ENCODE data around the gene S100A2.
"Not testable (repeated sequence)": the region's sequence is repeated elsewhere in the genome, so short reads cannot be mapped to it uniquely, and the experiment has no call there.

Gene S100A2

GRCh38 chr1:153527683-153528040 is 38.0 kb downstream of the S100A2 start:
- Mint-ChIP-seq H3K27me3 (ENCODE audit: low read depth) (no peaks in the 10 kb centered on the region), H3K9me3 (no peaks in the 10 kb centered on the region), H3K27ac (no peak overlapping the region), H3K4me3 (no peak overlapping the region), H3K36me3 (ENCODE audit: low read depth) (no peaks in the 10 kb centered on the region), H3K4me1 (ENCODE audit: low read depth) (peaks cover 21% of the 10 kb centered on the region)
- DNase-seq (ENCODE audit: low spot score): no peak

DNA sequence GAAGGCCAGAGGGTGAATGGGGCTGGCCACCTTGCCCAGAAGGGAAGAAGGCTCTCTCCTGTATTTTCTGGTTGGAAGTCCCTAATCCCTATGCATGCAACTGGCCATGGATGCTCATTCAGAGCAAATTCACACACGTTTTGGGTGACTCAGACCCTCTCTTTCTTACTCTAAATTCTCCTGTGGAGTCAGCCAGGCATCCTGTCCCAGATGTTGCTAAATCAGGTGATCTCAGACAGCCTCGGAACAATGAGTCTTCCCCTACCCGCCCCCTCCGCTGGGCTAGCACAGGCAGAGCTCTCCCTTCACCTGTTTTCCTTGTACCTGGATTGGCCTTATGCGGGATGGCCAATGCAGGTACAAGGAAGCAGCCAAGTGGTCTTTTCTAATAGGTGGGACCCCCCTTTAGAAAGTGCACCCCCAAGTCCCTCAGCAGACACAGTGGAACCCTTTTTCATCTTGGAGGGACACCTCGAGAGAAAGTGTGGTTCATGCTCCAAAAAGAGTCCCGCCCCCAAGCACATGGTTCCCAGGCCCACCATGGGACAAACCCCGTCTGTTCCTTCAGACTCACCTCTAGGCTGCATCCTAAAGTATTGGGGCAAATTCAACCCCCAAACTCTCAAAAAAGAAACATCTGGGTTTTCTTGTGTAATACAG is 38.5 kb downstream of the S100A2 start:
- no peaks in the 10 kb centered on the region for H3K36me3 Mint-ChIP-seq (ENCODE audit: low read depth)
- no peaks in the 10 kb centered on the region for H3K27me3 Mint-ChIP-seq (ENCODE audit: low read depth)
- no peaks in the 10 kb centered on the region for H3K9me3 Mint-ChIP-seq
- no peak for DNase-seq (ENCODE audit: low spot score)
- H3K27ac Mint-ChIP-seq: no peak overlapping the region
- peaks cover 21% of the 10 kb centered on the region for H3K4me1 Mint-ChIP-seq (ENCODE audit: low read depth)
- H3K4me3 Mint-ChIP-seq: no peak overlapping the region

DNA sequence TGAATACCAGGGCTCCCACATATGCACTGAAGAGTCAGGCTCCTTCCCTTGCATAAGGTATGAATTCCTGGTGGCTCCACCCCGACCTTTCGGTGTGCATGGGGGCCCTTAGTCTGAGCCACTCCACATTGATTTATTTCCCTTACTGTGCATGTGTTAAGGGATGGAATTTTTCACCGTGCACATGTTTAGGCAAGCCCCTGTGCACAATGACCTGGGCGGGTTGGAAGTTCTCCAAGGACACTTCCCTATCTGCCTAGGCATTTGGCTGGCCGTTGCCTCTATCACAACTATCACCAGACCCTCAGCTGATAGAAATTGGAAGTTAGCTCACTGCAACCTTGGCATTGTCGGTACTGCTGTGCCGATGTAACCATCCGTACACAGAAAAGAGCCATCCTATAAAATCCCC is 39.5 kb downstream of the S100A2 start:
- H3K4me3 Mint-ChIP-seq: no peak overlapping the region
- H3K9me3 Mint-ChIP-seq: no peaks in the 10 kb centered on the region
- no peak for DNase-seq (ENCODE audit: low spot score)
- H3K27ac Mint-ChIP-seq: no peak overlapping the region
- no peaks in the 10 kb centered on the region for H3K27me3 Mint-ChIP-seq (ENCODE audit: low read depth)
- peaks cover 12% of the 10 kb centered on the region for H3K4me1 Mint-ChIP-seq (ENCODE audit: low read depth)
- no peaks in the 10 kb centered on the region for H3K36me3 Mint-ChIP-seq (ENCODE audit: low read depth)

- peaks cover 8% of the 10 kb centered on the region for H3K4me1 Mint-ChIP-seq (ENCODE audit: low read depth)
- H3K4me3 Mint-ChIP-seq: no peak overlapping the region
- no peaks in the 10 kb centered on the region for H3K36me3 Mint-ChIP-seq (ENCODE audit: low read depth)
- H3K27me3 Mint-ChIP-seq (ENCODE audit: low read depth): no peaks in the 10 kb centered on the region
- H3K27ac Mint-ChIP-seq: no peak overlapping the region
- DNase-seq (ENCODE audit: low spot score): no peak
- H3K9me3 Mint-ChIP-seq: no peaks in the 10 kb centered on the region
These were observed 40.4 kb downstream of the S100A2 start for GRCh38 chr1:153525088-153525728.

GRCh38 chr1:153522353-153523048 is 43.1 kb downstream of the S100A2 start:
- H3K4me1 Mint-ChIP-seq (ENCODE audit: low read depth): peaks cover 13% of the 10 kb centered on the region
- not testable (repeated sequence) for H3K9me3 Mint-ChIP-seq; H3K36me3 Mint-ChIP-seq (ENCODE audit: low read depth); H3K27ac Mint-ChIP-seq; H3K4me3 Mint-ChIP-seq; H3K27me3 Mint-ChIP-seq (ENCODE audit: low read depth); DNase-seq (ENCODE audit: low spot score)

DNA sequence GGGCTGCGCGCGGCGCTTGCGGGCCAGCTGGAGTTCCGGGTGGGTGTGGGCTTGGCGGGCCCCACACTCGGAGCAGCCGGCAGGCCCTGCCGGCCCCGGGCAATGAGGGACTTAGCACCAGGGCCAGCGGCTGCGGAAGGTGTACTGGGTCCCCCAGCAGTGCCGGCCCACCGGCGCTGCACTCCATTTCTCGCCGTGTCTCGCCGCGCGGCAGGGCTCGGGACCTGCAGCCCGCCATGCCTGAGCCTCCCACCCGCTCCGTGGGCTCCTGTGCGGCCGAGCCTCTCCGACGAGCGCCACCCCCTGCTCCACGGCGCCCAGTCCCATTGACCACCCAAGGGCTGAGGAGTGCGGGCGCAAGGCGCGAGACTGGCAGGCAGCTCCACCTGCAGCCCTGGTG is 43.8 kb downstream of the S100A2 start:
- not testable (repeated sequence) for H3K27ac Mint-ChIP-seq; H3K9me3 Mint-ChIP-seq; H3K36me3 Mint-ChIP-seq (ENCODE audit: low read depth); DNase-seq (ENCODE audit: low spot score); H3K4me3 Mint-ChIP-seq; H3K27me3 Mint-ChIP-seq (ENCODE audit: low read depth)
- peaks cover 13% of the 10 kb centered on the region for H3K4me1 Mint-ChIP-seq (ENCODE audit: low read depth)

- Mint-ChIP-seq H3K9me3 (no peaks in the 10 kb centered on the region), H3K4me3 (no peak overlapping the region), H3K27ac (no peak overlapping the region), H3K4me1 (ENCODE audit: low read depth) (peaks cover 17% of the 10 kb centered on the region), H3K36me3 (ENCODE audit: low read depth) (no peaks in the 10 kb centered on the region), H3K27me3 (ENCODE audit: low read depth) (no peaks in the 10 kb centered on the region)
- DNase-seq (ENCODE audit: low spot score): no peak
These were observed 44.7 kb downstream of the S100A2 start for GRCh38 chr1:153520818-153521476.

DNA sequence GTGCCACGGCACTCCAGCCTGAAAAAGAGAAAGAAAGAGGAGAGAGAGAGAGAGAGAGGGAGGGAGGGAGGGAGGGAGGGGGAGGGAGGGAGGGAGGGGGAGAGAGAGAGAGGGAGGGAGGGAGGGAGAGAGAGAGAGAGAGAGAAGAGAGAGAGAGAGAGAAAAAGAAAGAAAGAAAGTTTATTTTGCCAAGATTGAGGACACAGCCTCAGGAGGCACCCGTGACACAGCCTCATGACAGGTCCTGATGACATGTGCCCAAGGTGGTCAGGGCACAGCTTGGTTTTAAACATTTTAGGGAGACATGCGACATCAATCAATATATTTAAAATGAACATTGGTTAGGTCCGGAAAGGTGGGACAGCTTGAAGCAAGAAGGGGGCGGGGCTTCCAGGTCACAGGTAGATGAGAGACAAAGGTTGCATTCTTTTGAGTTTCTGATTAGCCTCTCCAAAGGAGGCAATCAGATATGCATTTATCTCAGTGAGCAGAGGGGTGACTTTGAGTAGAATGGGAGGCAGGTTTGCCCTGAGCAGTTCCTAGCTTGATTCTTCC is 45.4 kb downstream of the S100A2 start:
- H3K27ac Mint-ChIP-seq; DNase-seq (ENCODE audit: low spot score); H3K27me3 Mint-ChIP-seq (ENCODE audit: low read depth); H3K4me3 Mint-ChIP-seq; H3K36me3 Mint-ChIP-seq (ENCODE audit: low read depth); H3K9me3 Mint-ChIP-seq: not testable (repeated sequence)
- H3K4me1 Mint-ChIP-seq (ENCODE audit: low read depth): peaks cover 21% of the 10 kb centered on the region

DNA sequence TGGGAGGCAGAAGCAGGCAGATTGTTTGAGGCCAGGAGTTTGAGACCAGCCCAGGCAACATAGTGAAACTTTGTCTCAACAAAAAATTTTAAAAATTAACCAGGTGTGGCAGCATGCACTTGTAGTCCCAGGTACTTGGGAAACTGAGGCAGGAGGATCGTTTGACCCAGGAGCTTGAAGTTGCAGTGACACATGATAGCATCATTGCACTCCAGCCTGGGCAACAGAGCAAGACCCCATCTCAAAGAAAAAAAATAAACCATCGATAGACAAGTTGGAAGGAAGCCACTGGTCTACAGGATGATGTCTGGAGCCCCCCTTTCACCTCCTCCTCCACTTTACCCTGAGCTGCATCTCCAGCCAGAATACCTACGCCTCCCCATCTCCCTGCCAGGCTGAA is 46.4 kb downstream of the S100A2 start:
- Mint-ChIP-seq H3K4me3 (no peak overlapping the region), H3K27ac (no peak overlapping the region), H3K9me3 (no peaks in the 10 kb centered on the region), H3K4me1 (ENCODE audit: low read depth) (peaks cover 21% of the 10 kb centered on the region), H3K36me3 (ENCODE audit: low read depth) (no peaks in the 10 kb centered on the region), H3K27me3 (ENCODE audit: low read depth) (no peaks in the 10 kb centered on the region)
- DNase-seq (ENCODE audit: low spot score): no peak

GRCh38 chr1:153515504-153516394 is 49.9 kb downstream of the S100A2 start:
- no peaks in the 10 kb centered on the region for H3K27me3 Mint-ChIP-seq (ENCODE audit: low read depth)
- no peak overlapping the region for H3K4me3 Mint-ChIP-seq
- no peaks in the 10 kb centered on the region for H3K9me3 Mint-ChIP-seq
- DNase-seq (ENCODE audit: low spot score): no peak
- H3K27ac Mint-ChIP-seq: peak overlapping the region; percentile 47
- no peaks in the 10 kb centered on the region for H3K36me3 Mint-ChIP-seq (ENCODE audit: low read depth)
- H3K4me1 Mint-ChIP-seq (ENCODE audit: low read depth): peaks cover 27% of the 10 kb centered on the region

DNA sequence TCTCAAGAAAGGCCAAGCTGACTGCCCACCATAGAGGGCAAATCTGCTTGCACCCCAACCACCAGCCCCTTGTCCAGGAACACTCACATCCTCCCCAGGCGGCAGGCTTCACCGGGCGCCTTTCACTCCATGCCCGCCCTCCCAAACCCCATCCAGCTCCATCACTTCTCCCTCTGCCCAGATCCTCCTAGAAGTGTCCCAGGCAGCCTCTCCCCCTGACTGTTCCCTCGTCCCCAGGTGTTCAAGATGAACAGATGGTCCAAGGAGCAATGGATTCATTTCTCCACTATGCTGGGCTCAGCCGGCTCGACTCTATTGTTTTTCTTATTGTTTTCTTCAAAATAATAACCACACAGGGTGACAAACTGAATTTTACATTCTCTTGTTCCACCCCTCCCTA is 52.0 kb downstream of the S100A2 start:
- Mint-ChIP-seq H3K9me3 (no peaks in the 10 kb centered on the region), H3K4me3 (no peak overlapping the region), H3K4me1 (ENCODE audit: low read depth) (peaks cover 23% of the 10 kb centered on the region), H3K36me3 (ENCODE audit: low read depth) (no peaks in the 10 kb centered on the region), H3K27ac (peak overlapping the region; percentile 12), H3K27me3 (ENCODE audit: low read depth) (no peaks in the 10 kb centered on the region)
- no peak for DNase-seq (ENCODE audit: low spot score)

- no peak for DNase-seq (ENCODE audit: low spot score)
- H3K27ac Mint-ChIP-seq: no peak overlapping the region
These were observed 52.6 kb downstream of the S100A2 start for GRCh38 chr1:153513023-153513422.

More at GRCh38 chr1:153513023-153513422, 52.6 kb downstream of the S100A2 start:
- Mint-ChIP-seq H3K36me3 (ENCODE audit: low read depth) (no peaks in the 10 kb centered on the region), H3K4me3 (no peak overlapping the region), H3K27me3 (ENCODE audit: low read depth) (no peaks in the 10 kb centered on the region), H3K9me3 (no peaks in the 10 kb centered on the region), H3K4me1 (ENCODE audit: low read depth) (peaks cover 21% of the 10 kb centered on the region)
